ENCODE measurements around the gene CLSTN2.

Gene CLSTN2

GRCh38 chr3:139975594-139976365, 40.8 kb downstream of the CLSTN2 start:
- no peak for DNase-seq (ENCODE audit: extremely low read depth, low read depth)
- TF ChIP-seq CTCF (IDR thresholded peaks at IDR 0.05; ENCODE audit: low read depth, low read length, missing control alignments) = no peak
- H3K4me3 ChIP-seq (replicated peaks; ENCODE audit: low read depth, low read length) = no peak overlapping the region

GRCh38 chr3:139978966-139979365, 44.0 kb downstream of the CLSTN2 start:
- no peak overlapping the region for H3K4me3 ChIP-seq (replicated peaks; ENCODE audit: low read depth, low read length)
- TF ChIP-seq CTCF (IDR thresholded peaks at IDR 0.05; ENCODE audit: low read depth, low read length, missing control alignments) = no peak
- no peak for DNase-seq (ENCODE audit: extremely low read depth, low read depth)

GRCh38 chr3:139979991-139980390, 45.0 kb downstream of the CLSTN2 start:
- DNase-seq (ENCODE audit: extremely low read depth, low read depth) = no peak
- TF ChIP-seq CTCF (IDR thresholded peaks at IDR 0.05; ENCODE audit: low read depth, low read length, missing control alignments) = no peak
- no peak overlapping the region for H3K4me3 ChIP-seq (replicated peaks; ENCODE audit: low read depth, low read length)

- TF ChIP-seq CTCF (IDR thresholded peaks at IDR 0.05; ENCODE audit: low read depth, low read length, missing control alignments) = no peak
- H3K4me3 ChIP-seq (replicated peaks; ENCODE audit: low read depth, low read length) = no peak overlapping the region
- no peak for DNase-seq (ENCODE audit: extremely low read depth, low read depth)
Measured at GRCh38 chr3:139982404-139982803, 47.4 kb downstream of the CLSTN2 start.

GRCh38 chr3:139985576-139985975, 50.6 kb downstream of the CLSTN2 start:
- H3K4me3 ChIP-seq (replicated peaks; ENCODE audit: low read depth, low read length) = no peak overlapping the region
- no peak for TF ChIP-seq CTCF (IDR thresholded peaks at IDR 0.05; ENCODE audit: low read depth, low read length, missing control alignments)
- DNase-seq (ENCODE audit: extremely low read depth, low read depth) = no peak

GRCh38 chr3:139987908-139988307, 52.9 kb downstream of the CLSTN2 start:
- TF ChIP-seq CTCF (IDR thresholded peaks at IDR 0.05; ENCODE audit: low read depth, low read length, missing control alignments) = no peak
- H3K4me3 ChIP-seq (replicated peaks; ENCODE audit: low read depth, low read length) = no peak overlapping the region
- no peak for DNase-seq (ENCODE audit: extremely low read depth, low read depth)

Data from HFF-Myc (cell line).